Upper lobe of left lung (tissue), 4 donors: ENCODE results near the gene HELZ2.

Experiments used
- EP300 ChIP-seq, 4 donors: sonication (generic); formaldehyde crosslinking; IDR thresholded peaks; one replicate each; pipeline ENCODE4 v1.5.1; 2017; ENCODE audit warnings: antibody characterized with exemption in 4 of 4, control low read depth in 2 of 4
- POLR2A ChIP-seq, 4 donors: fragments of 450-650 bp; IDR thresholded peaks; one replicate each; pipeline ENCODE4 v1.5.1; 2016 to 2017; ENCODE audit warnings: antibody characterized with exemption in 4 of 4, mild to moderate bottlenecking in 2 of 4
- POLR2AphosphoS5 ChIP-seq, 2 donors: sonication (generic); formaldehyde crosslinking; IDR thresholded peaks; one replicate each; pipeline ENCODE4 v1.5.1; 2017; ENCODE audit warnings: antibody characterized with exemption in 2 of 2
- TF ChIP-seq, protein P1 (sequence below), 6 experiments: fragments of 450-650 bp in 4 of 6; fragments of 200-600 bp in 2 of 6; sonication (generic) in 2 of 6; IDR thresholded peaks; one replicate each; pipeline ENCODE4 v1.5.1; 2016 to 2019; ENCODE audit warnings: antibody characterized with exemption in 6 of 6

DNA sequence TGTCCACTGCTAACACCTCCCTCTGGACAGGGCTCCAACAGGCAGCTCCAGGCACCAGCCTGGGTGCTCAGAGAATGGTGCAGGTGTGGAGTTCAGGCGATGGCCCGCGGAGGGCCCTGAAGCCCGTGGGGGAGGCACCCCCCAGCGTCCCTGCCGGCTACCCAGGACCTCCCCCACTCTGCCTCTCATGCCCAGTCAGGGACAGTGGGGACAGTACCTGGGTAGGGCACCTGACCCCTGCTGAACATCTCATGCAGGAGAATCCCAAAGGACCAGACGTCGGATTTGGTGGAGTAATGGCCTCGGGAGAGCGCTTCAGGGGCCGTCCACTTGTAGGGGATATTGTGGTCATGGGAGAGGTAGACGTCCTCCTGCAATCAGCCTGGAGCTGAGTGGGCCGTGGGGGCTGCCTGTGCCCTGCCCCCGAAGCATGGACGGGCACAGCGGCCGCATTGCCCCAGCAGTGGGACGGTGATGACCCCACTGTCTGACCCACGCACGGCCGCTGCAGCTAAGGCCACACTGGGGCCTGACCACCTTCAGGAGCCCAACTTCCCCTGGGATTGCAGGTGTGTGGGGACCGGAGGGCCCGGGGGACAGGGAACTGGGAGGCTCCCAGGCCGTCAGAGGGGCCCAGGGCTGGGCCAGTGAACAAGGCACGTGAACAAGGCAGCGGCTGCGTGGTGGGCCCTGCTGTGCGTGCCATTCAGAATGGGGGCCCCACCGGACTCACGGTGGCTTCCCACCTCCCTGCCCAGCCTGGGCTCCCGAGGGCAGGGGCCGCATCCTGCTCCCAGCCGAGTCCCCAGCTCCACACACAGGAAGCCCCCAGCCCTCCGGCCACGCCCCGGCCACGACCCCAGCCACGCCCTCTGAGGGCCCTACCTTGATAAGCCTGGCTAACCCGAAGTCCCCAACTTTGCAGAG is 43.9 kb downstream of the HELZ2 start:
- TF ChIP-seq POLR2AphosphoS5 (IDR thresholded peaks at IDR 0.05) (no peak), EP300 (IDR thresholded peaks at IDR 0.05) (no peak), POLR2A (IDR thresholded peaks at IDR 0.05) (no peak)
- TF ChIP-seq, protein P1, sequence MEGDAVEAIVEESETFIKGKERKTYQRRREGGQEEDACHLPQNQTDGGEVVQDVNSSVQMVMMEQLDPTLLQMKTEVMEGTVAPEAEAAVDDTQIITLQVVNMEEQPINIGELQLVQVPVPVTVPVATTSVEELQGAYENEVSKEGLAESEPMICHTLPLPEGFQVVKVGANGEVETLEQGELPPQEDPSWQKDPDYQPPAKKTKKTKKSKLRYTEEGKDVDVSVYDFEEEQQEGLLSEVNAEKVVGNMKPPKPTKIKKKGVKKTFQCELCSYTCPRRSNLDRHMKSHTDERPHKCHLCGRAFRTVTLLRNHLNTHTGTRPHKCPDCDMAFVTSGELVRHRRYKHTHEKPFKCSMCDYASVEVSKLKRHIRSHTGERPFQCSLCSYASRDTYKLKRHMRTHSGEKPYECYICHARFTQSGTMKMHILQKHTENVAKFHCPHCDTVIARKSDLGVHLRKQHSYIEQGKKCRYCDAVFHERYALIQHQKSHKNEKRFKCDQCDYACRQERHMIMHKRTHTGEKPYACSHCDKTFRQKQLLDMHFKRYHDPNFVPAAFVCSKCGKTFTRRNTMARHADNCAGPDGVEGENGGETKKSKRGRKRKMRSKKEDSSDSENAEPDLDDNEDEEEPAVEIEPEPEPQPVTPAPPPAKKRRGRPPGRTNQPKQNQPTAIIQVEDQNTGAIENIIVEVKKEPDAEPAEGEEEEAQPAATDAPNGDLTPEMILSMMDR (IDR thresholded peaks at IDR 0.05) = no peak
